NCI-H2196 (cell line): ENCODE measurements around the gene CTDP1.
"Not testable (repeated sequence)": the region's sequence is repeated elsewhere in the genome, so short reads cannot be mapped to it uniquely, and the experiment has no call there.

ENCODE experiments used
- DNase-seq: peaks from one replicate; lab custom pipeline; 2025; ENCODE audit not compliant: unreplicated experiment; lab: John Stamatoyannopoulos, UW

The CTDP1 gene

GRCh38 chr18:79738581-79739439 lies 59.2 kb downstream of the CTDP1 start:
- no peak for DNase-seq

- no peak for DNase-seq
Observed at GRCh38 chr18:79739440-79739778, 59.8 kb downstream of the CTDP1 start.

- not testable (repeated sequence) for DNase-seq
Observed at GRCh38 chr18:79740047-79740446, 60.4 kb downstream of the CTDP1 start.

- no peak for DNase-seq
Observed at GRCh38 chr18:79740521-79741361, 61.1 kb downstream of the CTDP1 start.

- no peak for DNase-seq
Observed at GRCh38 chr18:79741362-79741700, 61.7 kb downstream of the CTDP1 start.

GRCh38 chr18:79742076-79742475 lies 62.5 kb downstream of the CTDP1 start:
- DNase-seq = no peak

- no peak for DNase-seq
Observed at GRCh38 chr18:79744625-79745024, 65.0 kb downstream of the CTDP1 start.

GRCh38 chr18:79746730-79747129 lies 67.1 kb downstream of the CTDP1 start:
- DNase-seq = no peak

GRCh38 chr18:79747156-79747845 lies 67.7 kb downstream of the CTDP1 start:
- DNase-seq = no peak

GRCh38 chr18:79748321-79749180 lies 68.9 kb downstream of the CTDP1 start:
- no peak for DNase-seq

GRCh38 chr18:79749251-79750191 lies 69.9 kb downstream of the CTDP1 start:
- no peak for DNase-seq

- peak; percentile 63 for DNase-seq
Observed at GRCh38 chr18:79750980-79751571, 71.5 kb downstream of the CTDP1 start.

- DNase-seq = not testable (repeated sequence)
Observed at GRCh38 chr18:79751918-79752578, 72.4 kb downstream of the CTDP1 start.

- not testable (repeated sequence) for DNase-seq
Observed at GRCh38 chr18:79752946-79753345, 73.3 kb downstream of the CTDP1 start.

GRCh38 chr18:79753391-79753851 lies 73.8 kb downstream of the CTDP1 start:
- DNase-seq = no peak

- DNase-seq = no peak
Observed at GRCh38 chr18:79754022-79754761, 74.6 kb downstream of the CTDP1 start.

- no peak for DNase-seq
Observed at GRCh38 chr18:79754831-79755351, 75.3 kb downstream of the CTDP1 start.
